Cardiac muscle cell (in vitro differentiated cells and primary cell): Measurements from ENCODE around the gene DNAAF1. TPM values are rescaled to one million over a fixed set of nuclear protein-coding genes. Genes with fewer than 3 reads are reported as not detected.

Experiments
- DNase-seq, 2 donors: peaks; one replicate each; pipeline versions ENCODE4 v3.0.0 to v3.0.0-alpha.2; 2010 to 2017; ENCODE audit warnings: low read depth in 1 of 2, low spot score in 1 of 2
- H3K27ac ChIP-seq: fragments of 200-600 bp; sonication (generic); 2 replicates; pipeline ENCODE4 v1.5.1; 2016
- H3K27me3 ChIP-seq: fragments of 200-600 bp; sonication (generic); 2 replicates; pipeline ENCODE4 v1.6.0; 2016; ENCODE audit warnings: control low read depth
- H3K36me3 ChIP-seq: fragments of 200-600 bp; sonication (generic); 2 replicates; pipeline ENCODE4 v1.5.1; 2016; ENCODE audit warnings: control low read depth
- H3K4me1 ChIP-seq: fragments of 200-600 bp; sonication (generic); 2 replicates; pipeline ENCODE4 v1.8.1; 2017; ENCODE audit warnings: low read depth, mild to moderate bottlenecking, mixed run types
- H3K4me3 ChIP-seq: fragments of 200-600 bp; sonication (generic); 2 replicates; pipeline ENCODE4 v1.5.1; 2016; ENCODE audit warnings: mild to moderate bottlenecking
- H3K9me3 ChIP-seq: fragments of 200-600 bp; sonication (generic); 2 replicates; pipeline ENCODE4 v1.5.1; 2017; ENCODE audit warnings: low read depth, mild to moderate bottlenecking, control low read depth
- polyA plus RNA-seq: library from polyadenylated mRNA; unstranded; fragments of >200 nt; fragmentation: Nextera tagmentation; extraction: Ambion mirVana; gene quantifications from 2 replicates; pipeline ENCODE4 v1.2.1, GENCODE V29; 2016
- total RNA-seq: library from RNA; depleted of rRNA; stranded (reverse); fragments of >200 nt; gene quantifications from 2 replicates; pipeline ENCODE4 v1.2.3, GENCODE V29; 2016
- TF ChIP-seq, protein P1 (sequence below): IDR thresholded peaks from 2 replicates; pipeline ENCODE4 v1.5.1; 2012; ENCODE audit warnings: low read depth, mild to moderate bottlenecking, low read length

DNAAF1 gene
- total and polyA plus RNA-seq, 2 experiments from 2014 or later = 0.51 to 0.82 TPM

DNA sequence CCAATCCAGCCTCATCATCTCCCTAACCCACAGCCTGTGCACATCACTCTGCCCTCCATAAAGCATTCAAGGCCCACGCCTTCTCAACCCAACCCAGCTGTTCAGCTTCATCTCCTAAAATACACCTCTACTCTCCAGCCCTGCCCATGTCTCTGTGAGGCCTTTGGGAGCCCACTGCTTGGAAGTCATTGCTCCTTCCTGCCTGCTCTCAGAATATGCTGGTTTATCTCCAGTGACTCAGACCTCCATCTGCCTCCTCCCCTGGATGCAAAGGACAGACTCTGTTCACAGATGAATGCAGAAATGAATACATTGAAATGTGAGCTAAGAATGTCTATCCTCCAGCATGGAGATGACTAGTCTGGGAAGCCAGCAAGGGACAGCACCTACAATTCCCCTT lies 75.7 kb downstream of the DNAAF1 start:
- Histone ChIP-seq H3K4me1 (no peaks in the 10 kb centered on the region), H3K9me3 (no peaks in the 10 kb centered on the region), H3K27me3 (no peaks in the 10 kb centered on the region), H3K36me3 (no peaks in the 10 kb centered on the region), H3K4me3 (no peak overlapping the region), H3K27ac (no peak overlapping the region)
- peak in 1 of 2 donors; percentile 71 for DNase-seq
- TF ChIP-seq, protein P1, sequence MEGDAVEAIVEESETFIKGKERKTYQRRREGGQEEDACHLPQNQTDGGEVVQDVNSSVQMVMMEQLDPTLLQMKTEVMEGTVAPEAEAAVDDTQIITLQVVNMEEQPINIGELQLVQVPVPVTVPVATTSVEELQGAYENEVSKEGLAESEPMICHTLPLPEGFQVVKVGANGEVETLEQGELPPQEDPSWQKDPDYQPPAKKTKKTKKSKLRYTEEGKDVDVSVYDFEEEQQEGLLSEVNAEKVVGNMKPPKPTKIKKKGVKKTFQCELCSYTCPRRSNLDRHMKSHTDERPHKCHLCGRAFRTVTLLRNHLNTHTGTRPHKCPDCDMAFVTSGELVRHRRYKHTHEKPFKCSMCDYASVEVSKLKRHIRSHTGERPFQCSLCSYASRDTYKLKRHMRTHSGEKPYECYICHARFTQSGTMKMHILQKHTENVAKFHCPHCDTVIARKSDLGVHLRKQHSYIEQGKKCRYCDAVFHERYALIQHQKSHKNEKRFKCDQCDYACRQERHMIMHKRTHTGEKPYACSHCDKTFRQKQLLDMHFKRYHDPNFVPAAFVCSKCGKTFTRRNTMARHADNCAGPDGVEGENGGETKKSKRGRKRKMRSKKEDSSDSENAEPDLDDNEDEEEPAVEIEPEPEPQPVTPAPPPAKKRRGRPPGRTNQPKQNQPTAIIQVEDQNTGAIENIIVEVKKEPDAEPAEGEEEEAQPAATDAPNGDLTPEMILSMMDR = no peak

DNA sequence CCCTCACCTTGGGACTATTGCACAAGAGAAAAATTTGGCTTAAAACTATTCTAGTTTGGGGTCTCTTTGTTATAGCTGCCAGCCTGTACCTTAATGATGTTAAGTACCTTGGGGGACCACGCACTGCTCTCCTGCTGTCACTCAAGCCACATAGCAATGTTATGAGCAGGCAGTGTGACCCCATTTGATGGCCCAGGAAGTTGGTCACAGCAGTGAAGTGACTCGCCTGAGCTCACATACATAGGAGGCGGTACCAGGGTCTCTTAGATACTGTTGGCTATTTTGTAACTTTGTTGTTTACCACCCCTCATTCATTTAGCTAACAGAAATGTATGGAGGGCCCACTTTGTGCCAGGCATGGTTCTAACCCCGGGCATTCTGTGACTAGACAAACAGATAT lies 78.3 kb downstream of the DNAAF1 start:
- Histone ChIP-seq H3K4me1 (no peaks in the 10 kb centered on the region), H3K27ac (no peak overlapping the region), H3K27me3 (no peaks in the 10 kb centered on the region), H3K36me3 (no peaks in the 10 kb centered on the region), H3K4me3 (no peak overlapping the region), H3K9me3 (no peaks in the 10 kb centered on the region)
- DNase-seq = no peak
- TF ChIP-seq, protein P1 = no peak

DNA sequence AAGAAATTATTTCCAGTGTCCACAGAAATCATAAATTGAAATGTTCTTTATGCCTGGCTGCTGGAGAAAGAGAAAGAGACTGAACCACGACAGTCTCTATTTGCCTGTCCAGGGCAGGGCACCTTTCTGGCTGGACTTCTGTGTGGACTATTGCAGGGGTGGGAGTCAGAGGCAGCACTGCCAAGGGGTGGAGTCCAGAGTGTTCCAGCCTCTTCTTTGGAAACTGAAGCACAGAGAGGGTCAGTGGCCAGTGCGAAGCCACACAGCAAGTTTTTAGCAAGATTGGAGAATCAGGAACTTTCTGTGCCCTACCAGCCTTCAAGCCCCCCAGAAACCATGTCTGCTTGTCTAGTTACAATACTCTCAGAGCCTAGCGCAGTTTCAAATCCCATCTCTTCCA lies 79.4 kb downstream of the DNAAF1 start:
- DNase-seq = no peak
- Histone ChIP-seq H3K36me3 (no peaks in the 10 kb centered on the region), H3K9me3 (no peaks in the 10 kb centered on the region)

DNA sequence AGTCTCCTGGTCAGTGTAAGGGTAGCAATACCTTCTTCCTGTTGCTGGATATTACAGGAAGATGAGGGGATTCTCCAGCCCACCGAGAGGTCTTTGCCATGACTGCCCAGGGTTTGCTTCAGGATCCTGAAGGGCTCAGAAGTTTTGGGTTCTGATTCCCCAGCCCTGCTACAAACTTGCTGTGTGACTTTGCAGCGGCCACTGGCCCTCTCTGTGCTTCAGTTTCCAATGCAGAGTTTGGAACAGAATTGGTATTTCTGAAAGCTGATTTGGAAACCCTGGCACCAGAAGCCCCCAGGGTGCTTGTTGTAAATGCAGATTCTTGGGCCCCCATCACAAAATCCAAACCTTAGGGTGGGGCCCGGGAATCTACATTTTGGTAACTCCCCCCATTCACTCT lies 80.0 kb downstream of the DNAAF1 start:
- H3K4me1 ChIP-seq = no peaks in the 10 kb centered on the region
- DNase-seq = no peak
- no peaks in the 10 kb centered on the region for H3K36me3 ChIP-seq
- no peak overlapping the region for H3K27ac ChIP-seq
- H3K27me3 ChIP-seq = no peaks in the 10 kb centered on the region
- no peaks in the 10 kb centered on the region for H3K9me3 ChIP-seq
- TF ChIP-seq, protein P1 = no peak
- H3K4me3 ChIP-seq = no peak overlapping the region

More for the DNA sequence above, 79.4 kb downstream of the DNAAF1 start:
- no peak overlapping the region for H3K4me3 ChIP-seq
- no peaks in the 10 kb centered on the region for H3K27me3 ChIP-seq
- no peak overlapping the region for H3K27ac ChIP-seq
- H3K4me1 ChIP-seq = no peaks in the 10 kb centered on the region
- TF ChIP-seq, protein P1 = no peak

DNA sequence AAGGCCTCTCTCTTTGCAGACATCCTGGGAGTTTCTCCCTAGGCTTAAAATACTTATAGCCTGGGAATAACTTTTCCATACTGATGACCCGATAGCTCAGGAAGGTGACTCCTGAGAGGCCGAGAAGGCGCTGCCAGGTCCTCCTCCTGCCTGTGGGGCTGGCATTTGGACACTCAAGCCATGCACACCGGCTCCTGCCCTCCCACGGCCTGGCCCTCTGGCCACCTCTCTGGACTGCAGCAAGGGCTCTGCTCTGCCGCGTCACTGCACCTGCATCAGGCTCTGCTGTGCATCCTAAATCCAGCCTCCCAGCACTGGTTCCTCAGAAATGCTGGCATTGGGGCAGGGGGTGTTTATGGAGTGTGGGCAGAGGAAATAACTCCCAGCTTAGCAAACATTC lies 80.5 kb downstream of the DNAAF1 start:
- Histone ChIP-seq H3K27me3 (no peaks in the 10 kb centered on the region), H3K27ac (no peak overlapping the region), H3K4me1 (no peaks in the 10 kb centered on the region), H3K9me3 (no peaks in the 10 kb centered on the region), H3K4me3 (no peak overlapping the region), H3K36me3 (no peaks in the 10 kb centered on the region)
- TF ChIP-seq, protein P1 = no peak
- DNase-seq = no peak

DNA sequence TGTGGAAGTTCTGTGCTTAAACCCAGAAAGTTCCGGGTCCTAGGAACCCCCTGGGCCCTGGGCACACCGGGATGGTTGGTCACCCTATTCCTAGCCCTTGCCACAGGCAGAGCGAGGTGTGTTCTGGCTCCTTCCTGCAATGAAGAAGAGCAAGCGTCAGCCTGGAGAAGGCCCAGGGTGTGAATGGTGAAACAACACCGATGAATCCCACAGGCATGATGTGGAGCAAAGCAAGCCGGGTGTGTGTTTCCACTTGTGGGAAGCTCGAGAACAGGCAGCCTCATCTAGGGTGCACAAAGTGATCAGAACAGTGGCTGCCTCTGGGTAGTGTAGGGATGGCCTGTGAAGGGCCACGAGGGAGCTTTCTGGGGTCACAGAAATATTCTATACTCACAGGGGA lies 80.9 kb downstream of the DNAAF1 start:
- Histone ChIP-seq H3K36me3 (no peaks in the 10 kb centered on the region), H3K27ac (no peak overlapping the region), H3K9me3 (no peaks in the 10 kb centered on the region), H3K4me3 (no peak overlapping the region), H3K4me1 (no peaks in the 10 kb centered on the region), H3K27me3 (no peaks in the 10 kb centered on the region)
- TF ChIP-seq, protein P1 = no peak
- no peak for DNase-seq
